ENCODE data around the gene MOCS2. TPM values are rescaled to one million over a fixed set of nuclear protein-coding genes. Genes with fewer than 3 reads are reported as not detected.

Gene MOCS2
- total and polyA plus RNA-seq, 2 donors, result 26.0 to 55.7 TPM

DNA sequence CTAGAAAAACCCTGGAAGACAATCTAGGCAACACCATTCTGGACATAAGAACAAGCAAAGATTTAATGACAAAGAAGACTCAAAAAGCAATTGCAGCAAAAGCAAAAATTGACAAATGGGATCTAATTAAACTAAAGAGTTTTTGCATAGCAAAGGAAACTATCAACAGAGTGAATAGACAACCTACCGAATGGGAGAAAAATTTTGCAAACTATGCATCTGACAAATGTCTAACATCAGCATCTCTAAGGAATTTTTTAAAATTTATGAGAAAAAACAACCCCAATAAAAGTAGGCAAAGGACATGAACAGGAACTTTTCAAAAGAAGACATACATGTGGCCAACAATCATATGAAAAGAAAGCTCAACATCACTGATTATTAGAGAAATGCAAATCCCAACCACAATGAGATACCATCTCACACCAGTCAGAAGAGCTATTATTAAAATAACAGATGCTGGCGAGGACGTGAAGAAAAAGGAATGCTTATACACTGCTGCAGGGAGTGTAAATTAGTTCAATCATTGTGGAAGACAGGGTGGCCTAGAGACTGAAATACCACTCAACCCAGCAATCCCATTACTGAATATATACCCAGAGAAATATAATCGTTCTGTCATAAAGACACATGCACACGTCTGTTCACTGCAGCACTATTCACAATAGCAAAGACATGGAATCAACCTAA, 3.8 kb downstream of the MOCS2 start:
- no peaks in the 10 kb centered on the region for H3K9me3 ChIP-seq (ENCODE audit: control insufficient read depth in 2 of 2, insufficient read depth in 1 of 2, low read length in 1 of 2)
- no peak overlapping the region for H3K27ac ChIP-seq (ENCODE audit: low read depth in 1 of 2, low read length in 1 of 2)
- no peaks in the 10 kb centered on the region for H3K27me3 ChIP-seq (ENCODE audit: control insufficient read depth in 2 of 2, insufficient read depth in 1 of 2, low read length in 1 of 2)
- peaks cover 4% of the 10 kb centered on the region in 2 donors for H3K4me1 ChIP-seq (ENCODE audit: control insufficient read depth in 2 of 2, insufficient read depth in 2 of 2, low read length in 2 of 2)
- DNase-seq (ENCODE audit: low read depth in 6 of 9, low spot score in 9 of 9), result no peak
- WGBS, result 83% methylated on average over 5 of the region's 5 CpGs
- peaks cover 0 to 2% of the 10 kb centered on the region in 2 donors for H3K36me3 ChIP-seq (ENCODE audit: control insufficient read depth in 2 of 2, insufficient read depth in 2 of 2, low read length in 1 of 2)
- no peak overlapping the region for H3K4me3 ChIP-seq (ENCODE audit: low read length in 2 of 2)

DNA sequence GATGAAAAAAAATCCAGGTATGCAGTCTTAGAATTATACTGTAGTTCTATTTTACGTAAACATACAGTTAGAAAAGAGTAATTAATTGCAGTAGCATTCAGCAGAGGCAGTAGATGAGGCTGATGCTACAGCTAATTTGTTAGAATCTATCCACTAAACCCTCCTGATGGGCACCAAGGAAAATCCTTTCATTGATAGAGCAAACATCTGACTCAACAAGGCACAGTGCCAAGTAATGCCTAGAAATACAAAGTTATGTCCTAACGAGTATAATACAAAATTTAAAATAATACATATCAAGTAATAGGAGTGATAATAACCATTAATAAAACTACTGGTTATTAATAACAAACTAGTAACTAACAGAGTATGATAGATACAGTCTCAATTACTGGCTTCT, 9.0 kb downstream of the MOCS2 start:
- no peak for DNase-seq (ENCODE audit: low read depth in 6 of 9, low spot score in 9 of 9)
- Histone ChIP-seq H3K27ac (ENCODE audit: low read depth in 1 of 2, low read length in 1 of 2) (no peak overlapping the region), H3K4me3 (ENCODE audit: low read length in 2 of 2) (no peak overlapping the region), H3K9me3 (ENCODE audit: control insufficient read depth in 2 of 2, insufficient read depth in 1 of 2, low read length in 1 of 2) (no peaks in the 10 kb centered on the region), H3K4me1 (ENCODE audit: control insufficient read depth in 2 of 2, insufficient read depth in 2 of 2, low read length in 2 of 2) (no peaks in the 10 kb centered on the region), H3K36me3 (ENCODE audit: control insufficient read depth in 2 of 2, insufficient read depth in 2 of 2, low read length in 1 of 2) (peaks cover 8 to 18% of the 10 kb centered on the region in 2 donors), H3K27me3 (ENCODE audit: control insufficient read depth in 2 of 2, insufficient read depth in 1 of 2, low read length in 1 of 2) (no peaks in the 10 kb centered on the region)
- WGBS, result 98% methylated on average over 2 of the region's 2 CpGs

DNA sequence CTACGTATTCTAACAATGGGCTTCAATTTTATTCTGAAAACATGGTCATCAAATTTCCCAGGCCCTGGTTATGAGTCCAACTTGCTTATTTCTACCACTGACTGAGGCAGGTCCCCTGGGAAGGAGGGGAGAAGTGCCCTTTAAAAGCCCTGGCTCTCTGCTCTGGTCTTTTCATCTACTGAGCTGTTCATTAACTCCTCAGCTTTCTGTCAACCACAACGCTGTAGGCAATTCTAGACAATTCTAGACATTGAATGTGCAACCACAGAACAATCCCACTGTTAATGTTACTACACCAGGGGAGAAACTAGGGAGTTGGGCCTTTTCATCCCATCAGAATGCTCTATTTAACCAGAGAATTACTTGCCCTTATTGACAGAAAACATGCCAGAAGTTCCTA, 10.0 kb downstream of the MOCS2 start:
- H3K9me3 ChIP-seq (ENCODE audit: control insufficient read depth in 2 of 2, insufficient read depth in 1 of 2, low read length in 1 of 2), result no peaks in the 10 kb centered on the region
- DNase-seq (ENCODE audit: low read depth in 6 of 9, low spot score in 9 of 9), result no peak
- H3K4me3 ChIP-seq (ENCODE audit: low read length in 2 of 2), result no peak overlapping the region
- WGBS, result 97% methylated on average over 2 of the region's 2 CpGs
- no peaks in the 10 kb centered on the region for H3K27me3 ChIP-seq (ENCODE audit: control insufficient read depth in 2 of 2, insufficient read depth in 1 of 2, low read length in 1 of 2)
- H3K4me1 ChIP-seq (ENCODE audit: control insufficient read depth in 2 of 2, insufficient read depth in 2 of 2, low read length in 2 of 2), result no peaks in the 10 kb centered on the region
- peaks cover 8 to 18% of the 10 kb centered on the region in 2 donors for H3K36me3 ChIP-seq (ENCODE audit: control insufficient read depth in 2 of 2, insufficient read depth in 2 of 2, low read length in 1 of 2)
- H3K27ac ChIP-seq (ENCODE audit: low read depth in 1 of 2, low read length in 1 of 2), result no peak overlapping the region

DNA sequence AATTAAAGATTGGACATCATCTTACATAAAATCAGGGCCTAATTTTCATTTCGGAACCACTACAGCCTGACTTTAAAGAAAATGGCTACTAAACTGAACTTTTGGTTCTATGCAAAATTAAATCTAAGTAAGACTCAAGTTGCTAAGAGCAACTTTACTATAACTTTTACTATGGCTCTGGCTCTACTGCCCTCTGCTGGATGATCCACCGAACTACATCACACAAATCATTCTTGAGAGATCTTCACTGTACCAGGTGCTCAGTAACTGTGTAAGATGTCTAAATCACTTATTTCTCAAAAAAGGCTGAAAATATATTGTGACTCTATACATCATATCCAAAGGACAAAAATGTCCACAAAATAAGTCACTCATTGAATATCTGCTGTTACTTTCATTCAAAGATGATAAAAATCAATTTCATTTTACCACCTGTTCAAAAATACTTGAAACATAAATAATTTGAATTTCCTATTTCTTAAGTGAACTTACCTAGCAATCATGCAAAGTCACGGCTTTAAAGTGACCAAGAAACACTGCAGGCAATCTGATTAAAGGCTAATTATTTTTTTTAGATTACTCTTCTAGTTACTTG, 13.5 kb downstream of the MOCS2 start:
- WGBS, result 38% methylated on average over 3 of the region's 3 CpGs
- no peaks in the 10 kb centered on the region for H3K4me1 ChIP-seq (ENCODE audit: control insufficient read depth in 2 of 2, insufficient read depth in 2 of 2, low read length in 2 of 2)
- H3K9me3 ChIP-seq (ENCODE audit: control insufficient read depth in 2 of 2, insufficient read depth in 1 of 2, low read length in 1 of 2), result no peaks in the 10 kb centered on the region
- H3K4me3 ChIP-seq (ENCODE audit: low read length in 2 of 2), result no peak overlapping the region
- peaks cover 8 to 16% of the 10 kb centered on the region in 2 donors for H3K36me3 ChIP-seq (ENCODE audit: control insufficient read depth in 2 of 2, insufficient read depth in 2 of 2, low read length in 1 of 2)
- H3K27ac ChIP-seq (ENCODE audit: low read depth in 1 of 2, low read length in 1 of 2), result no peak overlapping the region
- H3K27me3 ChIP-seq (ENCODE audit: control insufficient read depth in 2 of 2, insufficient read depth in 1 of 2, low read length in 1 of 2), result no peaks in the 10 kb centered on the region
- DNase-seq (ENCODE audit: low read depth in 6 of 9, low spot score in 9 of 9), result peak in 8 of 9 donors; percentile 13 to 76 (median 62)

DNA sequence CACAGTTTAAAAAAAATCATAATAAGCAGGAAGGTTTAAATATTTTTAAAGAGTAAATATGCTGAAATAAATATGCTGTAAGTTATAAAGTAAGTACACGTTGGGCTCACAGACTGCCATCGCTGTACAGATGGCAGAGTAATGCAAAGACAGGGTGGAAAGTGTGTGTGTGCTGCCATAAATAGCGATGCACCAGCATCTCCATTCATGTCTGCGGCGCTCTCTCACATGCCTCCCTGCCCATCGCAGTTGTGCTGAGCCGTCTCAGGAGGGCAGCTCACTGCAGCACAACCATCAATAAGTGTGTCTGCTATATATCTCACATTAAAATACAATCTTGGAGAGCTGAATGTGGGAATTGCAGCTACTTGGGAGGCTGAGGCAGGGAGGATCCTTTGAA, 14.3 kb downstream of the MOCS2 start:
- no peaks in the 10 kb centered on the region for H3K9me3 ChIP-seq (ENCODE audit: control insufficient read depth in 2 of 2, insufficient read depth in 1 of 2, low read length in 1 of 2)
- WGBS, result 97% methylated on average over 7 of the region's 7 CpGs
- peaks cover 8 to 14% of the 10 kb centered on the region in 2 donors for H3K36me3 ChIP-seq (ENCODE audit: control insufficient read depth in 2 of 2, insufficient read depth in 2 of 2, low read length in 1 of 2)
- no peaks in the 10 kb centered on the region for H3K4me1 ChIP-seq (ENCODE audit: control insufficient read depth in 2 of 2, insufficient read depth in 2 of 2, low read length in 2 of 2)
- no peak for DNase-seq (ENCODE audit: low read depth in 6 of 9, low spot score in 9 of 9)
- no peaks in the 10 kb centered on the region for H3K27me3 ChIP-seq (ENCODE audit: control insufficient read depth in 2 of 2, insufficient read depth in 1 of 2, low read length in 1 of 2)
- H3K4me3 ChIP-seq (ENCODE audit: low read length in 2 of 2), result no peak overlapping the region
- H3K27ac ChIP-seq (ENCODE audit: low read depth in 1 of 2, low read length in 1 of 2), result no peak overlapping the region

DNA sequence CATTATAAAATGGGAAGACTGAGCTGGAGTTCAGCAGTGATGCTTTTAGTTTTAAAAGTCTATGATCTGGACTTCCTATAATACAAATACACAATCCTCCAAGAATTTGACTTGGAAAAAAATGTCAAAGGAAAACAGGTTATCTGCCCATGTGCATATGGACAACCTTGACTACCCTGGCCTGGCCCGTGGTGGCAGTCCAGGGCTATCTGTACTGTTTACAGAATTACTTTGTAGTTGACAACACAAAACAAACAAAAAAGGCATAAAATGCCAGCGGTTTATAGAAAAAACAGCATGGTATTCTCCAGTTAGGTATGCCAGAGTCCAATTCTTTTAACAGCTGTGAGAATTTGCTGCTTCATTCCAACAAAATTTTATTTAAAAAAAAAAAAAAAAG, 17.3 kb downstream of the MOCS2 start:
- no peak for DNase-seq (ENCODE audit: low read depth in 6 of 9, low spot score in 9 of 9)
- no peaks in the 10 kb centered on the region for H3K9me3 ChIP-seq (ENCODE audit: control insufficient read depth in 2 of 2, insufficient read depth in 1 of 2, low read length in 1 of 2)
- no peak overlapping the region for H3K27ac ChIP-seq (ENCODE audit: low read depth in 1 of 2, low read length in 1 of 2)
- WGBS, result 95% methylated on average over 2 of the region's 2 CpGs
- H3K27me3 ChIP-seq (ENCODE audit: control insufficient read depth in 2 of 2, insufficient read depth in 1 of 2, low read length in 1 of 2), result no peaks in the 10 kb centered on the region
- no peak overlapping the region for H3K4me3 ChIP-seq (ENCODE audit: low read length in 2 of 2)
- no peaks in the 10 kb centered on the region for H3K36me3 ChIP-seq (ENCODE audit: control insufficient read depth in 2 of 2, insufficient read depth in 2 of 2, low read length in 1 of 2)
- peaks cover 0 to 7% of the 10 kb centered on the region in 2 donors for H3K4me1 ChIP-seq (ENCODE audit: control insufficient read depth in 2 of 2, insufficient read depth in 2 of 2, low read length in 2 of 2)

DNA sequence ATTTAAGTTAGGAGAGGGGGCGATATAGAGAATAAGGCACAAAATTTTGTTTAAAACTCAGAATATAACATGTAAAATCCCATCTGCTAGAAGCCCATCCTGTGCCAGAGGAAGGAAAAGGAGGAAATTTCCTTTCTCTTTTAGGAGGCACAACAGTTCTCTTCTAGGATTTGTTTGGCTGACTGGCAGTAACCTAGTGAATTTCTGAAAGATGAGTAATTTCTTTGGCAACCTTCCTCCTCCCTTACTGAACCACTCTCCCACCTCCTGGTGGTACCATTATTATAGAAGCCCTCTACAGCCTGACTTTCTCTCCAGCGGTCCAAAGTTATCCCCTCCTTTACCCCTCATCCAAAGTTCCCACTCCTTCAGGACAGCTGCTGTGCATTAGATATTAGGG, 18.3 kb downstream of the MOCS2 start:
- no peak overlapping the region for H3K27ac ChIP-seq (ENCODE audit: low read depth in 1 of 2, low read length in 1 of 2)
- H3K27me3 ChIP-seq (ENCODE audit: control insufficient read depth in 2 of 2, insufficient read depth in 1 of 2, low read length in 1 of 2), result no peaks in the 10 kb centered on the region
- peaks cover 0 to 7% of the 10 kb centered on the region in 2 donors for H3K4me1 ChIP-seq (ENCODE audit: control insufficient read depth in 2 of 2, insufficient read depth in 2 of 2, low read length in 2 of 2)
- no peak overlapping the region for H3K4me3 ChIP-seq (ENCODE audit: low read length in 2 of 2)
- H3K36me3 ChIP-seq (ENCODE audit: control insufficient read depth in 2 of 2, insufficient read depth in 2 of 2, low read length in 1 of 2), result no peaks in the 10 kb centered on the region
- no peak for DNase-seq (ENCODE audit: low read depth in 6 of 9, low spot score in 9 of 9)
- H3K9me3 ChIP-seq (ENCODE audit: control insufficient read depth in 2 of 2, insufficient read depth in 1 of 2, low read length in 1 of 2), result no peaks in the 10 kb centered on the region
- WGBS, result 99% methylated on average over 2 of the region's 2 CpGs

DNA sequence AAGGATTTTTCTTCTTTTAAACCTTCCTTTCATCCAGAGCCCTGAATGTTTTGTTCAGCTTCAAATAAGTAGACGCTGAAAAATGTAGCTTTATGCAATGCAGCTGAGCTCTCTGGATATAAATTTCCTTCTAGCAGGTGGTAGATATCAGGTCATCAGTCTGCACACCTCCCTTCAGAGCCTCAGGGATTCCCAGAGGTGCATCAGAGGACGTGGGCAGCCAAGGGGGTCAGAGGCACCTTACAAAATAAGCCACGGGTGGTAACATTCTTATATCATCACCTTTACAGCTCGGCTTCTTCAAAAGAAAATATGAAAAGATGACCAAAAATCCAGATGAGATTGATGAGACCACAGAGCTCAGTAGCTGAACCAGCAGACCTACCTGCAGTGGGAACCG, 19.3 kb downstream of the MOCS2 start:
- DNase-seq (ENCODE audit: low read depth in 6 of 9, low spot score in 9 of 9), result no peak

DNA sequence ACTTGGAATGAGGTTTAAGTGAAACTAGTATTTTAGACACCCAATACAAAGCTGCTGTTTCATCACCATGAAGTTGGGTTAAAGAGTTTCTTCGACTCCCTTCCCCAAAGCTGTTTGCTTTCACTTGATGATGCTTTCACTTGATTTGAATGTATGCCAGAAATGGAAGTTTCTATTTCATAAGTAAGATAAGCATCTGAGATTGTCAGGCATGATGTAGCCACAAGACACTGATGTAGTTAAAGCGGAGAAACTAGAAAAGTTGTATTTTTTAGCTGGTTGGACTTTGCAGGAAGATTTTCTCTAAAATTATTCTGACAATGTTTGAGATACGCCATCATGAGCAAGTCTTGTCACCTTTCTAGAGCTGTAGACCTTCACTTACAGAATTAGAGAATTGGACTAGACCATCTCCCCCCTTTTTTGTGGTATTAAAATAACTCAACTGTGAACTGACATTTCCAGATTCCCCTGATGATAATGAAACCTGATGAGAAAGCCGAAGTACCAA, 20.0 kb downstream of the MOCS2 start:
- H3K9me3 ChIP-seq (ENCODE audit: control insufficient read depth in 2 of 2, insufficient read depth in 1 of 2, low read length in 1 of 2), result no peaks in the 10 kb centered on the region
- H3K4me1 ChIP-seq (ENCODE audit: control insufficient read depth in 2 of 2, insufficient read depth in 2 of 2, low read length in 2 of 2), result peaks cover under 1 to 7% of the 10 kb centered on the region in 2 donors
- no peak overlapping the region for H3K4me3 ChIP-seq (ENCODE audit: low read length in 2 of 2)
- H3K27me3 ChIP-seq (ENCODE audit: control insufficient read depth in 2 of 2, insufficient read depth in 1 of 2, low read length in 1 of 2), result no peaks in the 10 kb centered on the region
- WGBS, result 42% methylated on average over 4 of the region's 4 CpGs
- H3K27ac ChIP-seq (ENCODE audit: low read depth in 1 of 2, low read length in 1 of 2), result no peak overlapping the region
- no peaks in the 10 kb centered on the region for H3K36me3 ChIP-seq (ENCODE audit: control insufficient read depth in 2 of 2, insufficient read depth in 2 of 2, low read length in 1 of 2)
- peak in 1 of 9 donors; percentile 29 for DNase-seq (ENCODE audit: low read depth in 6 of 9, low spot score in 9 of 9)

More for the DNA sequence above, 19.3 kb downstream of the MOCS2 start:
- 87% methylated on average over 5 of the region's 5 CpGs for WGBS
- Histone ChIP-seq H3K4me1 (ENCODE audit: control insufficient read depth in 2 of 2, insufficient read depth in 2 of 2, low read length in 2 of 2) (peaks cover 0 to 7% of the 10 kb centered on the region in 2 donors), H3K9me3 (ENCODE audit: control insufficient read depth in 2 of 2, insufficient read depth in 1 of 2, low read length in 1 of 2) (no peaks in the 10 kb centered on the region), H3K27me3 (ENCODE audit: control insufficient read depth in 2 of 2, insufficient read depth in 1 of 2, low read length in 1 of 2) (no peaks in the 10 kb centered on the region), H3K27ac (ENCODE audit: low read depth in 1 of 2, low read length in 1 of 2) (peak overlapping the region in 1 of 2 donors; percentile 52), H3K36me3 (ENCODE audit: control insufficient read depth in 2 of 2, insufficient read depth in 2 of 2, low read length in 1 of 2) (no peaks in the 10 kb centered on the region), H3K4me3 (ENCODE audit: low read length in 2 of 2) (no peak overlapping the region)

Data from thymus (tissue), 11 donors.